GM10248 (cell line): ENCODE measurements around the gene TLR8.

Source experiments
- CTCF ChIA-PET: fragments of 300-600 bp; sonication (Branson Sonifier 250); formaldehyde crosslinking; extraction: SDS; loops from one replicate; lab custom pipeline; 2021; ENCODE audit warnings: antibody characterized with exemption; lab: Yijun Ruan, JAX
- POLR2A ChIA-PET: fragments of 350-650 bp; sonication (Branson Sonifier 250); formaldehyde crosslinking; extraction: SDS; loops from one replicate; lab custom pipeline; 2020; ENCODE audit warnings: antibody characterized with exemption; lab: Yijun Ruan, JAX
- DNase-seq: peaks from one replicate; pipeline ENCODE4 v3.0.0; 2012; ENCODE audit errors: extremely low spot score
- TF ChIP-seq, protein P1 (sequence below): IDR thresholded peaks from 2 replicates; pipeline ENCODE4 v1.5.1; 2012; ENCODE audit warnings: mild to moderate bottlenecking, low read depth; ENCODE audit errors: extremely low read depth, missing control alignments, control extremely low read depth

TLR8 gene

DNA sequence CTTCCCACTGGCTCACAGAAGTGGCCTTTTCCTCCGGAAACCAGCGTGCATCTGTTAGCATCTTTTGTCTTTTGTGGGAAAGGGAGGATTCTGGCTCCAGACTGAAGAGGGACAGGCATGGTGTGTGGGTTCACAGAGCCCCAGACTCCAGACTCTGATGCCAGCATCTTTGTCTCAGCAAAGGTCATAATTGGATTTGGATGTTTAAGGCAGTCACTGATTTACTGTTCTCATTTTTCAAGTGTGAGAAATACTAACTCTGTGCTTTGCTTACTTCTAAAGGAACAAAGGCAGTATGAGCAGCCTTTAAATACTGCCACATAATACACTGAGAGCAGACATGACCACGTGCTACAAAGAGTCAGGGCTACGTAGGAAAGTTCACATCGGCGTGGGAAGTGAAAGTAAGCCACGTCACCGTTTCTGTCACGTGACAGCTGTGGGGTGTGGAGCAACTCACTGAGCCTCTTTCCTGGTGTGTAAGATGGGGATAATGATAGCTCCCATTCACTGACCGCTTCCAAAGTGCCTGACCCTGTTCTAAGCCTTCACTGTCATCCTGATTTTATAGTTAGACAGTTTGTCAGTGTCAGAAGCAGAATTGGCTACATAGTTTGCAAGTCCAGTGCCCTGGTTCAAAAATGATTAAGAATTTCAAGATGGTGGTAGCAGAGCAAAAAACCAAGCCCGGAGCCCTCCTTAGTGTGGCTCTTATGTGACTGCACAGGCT lies 43.7 kb downstream of the TLR8 start:
- DNase-seq: peak; percentile 59
- ChIA-PET POLR2A (interaction anchor here (0.6 to 4.4 kb wide), 2 partner anchors 26 to 132 kb away, joined by 4 to 35 read pairs; partner anchors contain the start of gene TMSB4X), CTCF (interaction anchor here (1.0 to 3.1 kb wide), 20 partner anchors 15 to 746 kb away, joined by 3 to 28 read pairs (median 4); partner anchors contain the start of gene TMSB4X)
- TF ChIP-seq, protein P1, sequence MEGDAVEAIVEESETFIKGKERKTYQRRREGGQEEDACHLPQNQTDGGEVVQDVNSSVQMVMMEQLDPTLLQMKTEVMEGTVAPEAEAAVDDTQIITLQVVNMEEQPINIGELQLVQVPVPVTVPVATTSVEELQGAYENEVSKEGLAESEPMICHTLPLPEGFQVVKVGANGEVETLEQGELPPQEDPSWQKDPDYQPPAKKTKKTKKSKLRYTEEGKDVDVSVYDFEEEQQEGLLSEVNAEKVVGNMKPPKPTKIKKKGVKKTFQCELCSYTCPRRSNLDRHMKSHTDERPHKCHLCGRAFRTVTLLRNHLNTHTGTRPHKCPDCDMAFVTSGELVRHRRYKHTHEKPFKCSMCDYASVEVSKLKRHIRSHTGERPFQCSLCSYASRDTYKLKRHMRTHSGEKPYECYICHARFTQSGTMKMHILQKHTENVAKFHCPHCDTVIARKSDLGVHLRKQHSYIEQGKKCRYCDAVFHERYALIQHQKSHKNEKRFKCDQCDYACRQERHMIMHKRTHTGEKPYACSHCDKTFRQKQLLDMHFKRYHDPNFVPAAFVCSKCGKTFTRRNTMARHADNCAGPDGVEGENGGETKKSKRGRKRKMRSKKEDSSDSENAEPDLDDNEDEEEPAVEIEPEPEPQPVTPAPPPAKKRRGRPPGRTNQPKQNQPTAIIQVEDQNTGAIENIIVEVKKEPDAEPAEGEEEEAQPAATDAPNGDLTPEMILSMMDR: no peak

DNA sequence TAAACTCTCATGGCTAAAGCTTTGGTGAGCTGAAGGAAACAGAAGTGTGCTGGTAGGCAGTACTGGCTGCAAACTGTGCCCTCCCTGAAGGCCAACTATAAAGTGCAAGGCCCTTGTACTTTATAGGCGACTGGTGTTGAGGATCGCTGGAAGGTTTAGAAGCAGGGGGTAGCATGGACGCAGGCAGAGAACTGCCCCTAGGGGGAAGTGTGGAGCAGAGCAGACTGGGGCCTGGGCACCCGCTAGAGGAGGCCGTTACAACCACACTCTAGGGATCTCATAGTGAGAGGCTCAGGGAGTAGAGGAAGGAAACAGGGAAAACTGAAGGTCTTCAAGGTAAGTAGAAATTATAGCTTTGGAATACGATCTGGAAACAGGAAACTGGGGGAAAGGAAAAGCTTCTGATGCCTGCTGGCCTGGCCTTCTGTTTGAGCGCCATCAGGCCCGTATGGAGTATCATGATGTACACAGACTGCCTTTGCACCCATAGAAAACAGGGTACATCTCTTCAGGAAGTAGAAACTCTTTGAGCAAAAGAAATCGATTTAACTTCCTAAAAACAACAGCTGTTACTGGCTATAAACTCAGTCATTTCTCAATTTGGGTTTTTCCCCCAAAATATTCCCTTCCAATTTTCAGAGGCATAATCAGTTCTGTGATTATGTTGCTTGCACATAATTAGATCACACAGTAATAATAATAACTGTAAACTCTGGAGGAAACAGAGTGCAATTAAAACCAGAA lies 44.6 kb downstream of the TLR8 start:
- TF ChIP-seq, protein P1: peak; percentile 60
- DNase-seq: no peak
- CTCF ChIA-PET: interaction anchor here (0.8 to 3.1 kb wide), 23 partner anchors 14 to 745 kb away, joined by 3 to 28 read pairs (median 4); partner anchors contain the start of gene TMSB4X
- POLR2A ChIA-PET: interaction anchor here (4.4 kb wide), 1 partner anchor 25 kb away, joined by 35 read pairs; the partner anchor contains the start of gene TMSB4X

DNA sequence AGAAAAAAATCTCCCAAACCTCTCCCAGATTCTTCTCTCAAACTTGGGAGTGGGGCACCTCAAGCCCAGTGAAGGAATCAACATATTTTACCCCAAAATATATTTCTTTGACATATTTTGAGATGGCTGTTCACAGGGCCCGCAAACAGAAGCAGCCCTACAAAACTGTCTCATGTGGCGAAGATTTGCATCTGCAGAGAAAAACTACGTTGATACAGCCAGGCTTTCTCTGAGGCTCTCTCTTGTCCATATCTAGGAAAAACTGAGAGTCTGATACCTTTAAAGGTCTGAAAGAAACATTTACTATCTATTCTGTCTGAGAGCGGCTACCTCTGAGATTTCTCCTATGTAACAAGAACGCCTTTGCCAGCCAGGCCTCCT lies 45.2 kb downstream of the TLR8 start:
- POLR2A ChIA-PET: interaction anchor here (4.4 kb wide), 1 partner anchor 25 kb away, joined by 35 read pairs; the partner anchor contains the start of gene TMSB4X
- CTCF ChIA-PET: interaction anchor here (0.8 to 3.1 kb wide), 16 partner anchors 14 to 744 kb away, joined by 3 to 28 read pairs (median 4); partner anchors contain the start of gene TMSB4X
- TF ChIP-seq, protein P1: no peak
- no peak for DNase-seq

DNA sequence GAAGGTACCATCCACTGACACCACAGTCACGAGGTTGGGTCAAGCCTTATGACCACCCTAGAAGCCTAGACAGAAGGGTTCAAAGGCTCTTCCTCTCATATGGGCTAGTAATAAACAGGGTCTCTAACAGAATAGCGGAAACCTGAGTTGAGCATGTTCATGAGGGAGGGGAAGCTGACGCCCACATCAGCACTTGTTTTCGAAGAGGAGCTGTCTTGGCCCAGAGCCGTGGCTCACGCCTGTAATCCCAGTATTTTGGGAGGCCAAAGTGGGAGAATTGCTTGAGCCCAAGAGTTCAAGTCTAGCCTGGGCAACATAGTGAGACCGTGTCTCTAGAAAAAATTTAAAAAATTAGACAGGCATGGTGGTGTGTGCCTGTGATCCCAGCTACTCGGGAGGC lies 47.0 kb downstream of the TLR8 start:
- CTCF ChIA-PET: interaction anchor here (1.3 kb wide), 1 partner anchor 134 kb away, joined by 4 read pairs; no protein-coding TSS in a partner anchor
- no peak for DNase-seq
- TF ChIP-seq, protein P1: no peak
- POLR2A ChIA-PET: no interaction called here

DNA sequence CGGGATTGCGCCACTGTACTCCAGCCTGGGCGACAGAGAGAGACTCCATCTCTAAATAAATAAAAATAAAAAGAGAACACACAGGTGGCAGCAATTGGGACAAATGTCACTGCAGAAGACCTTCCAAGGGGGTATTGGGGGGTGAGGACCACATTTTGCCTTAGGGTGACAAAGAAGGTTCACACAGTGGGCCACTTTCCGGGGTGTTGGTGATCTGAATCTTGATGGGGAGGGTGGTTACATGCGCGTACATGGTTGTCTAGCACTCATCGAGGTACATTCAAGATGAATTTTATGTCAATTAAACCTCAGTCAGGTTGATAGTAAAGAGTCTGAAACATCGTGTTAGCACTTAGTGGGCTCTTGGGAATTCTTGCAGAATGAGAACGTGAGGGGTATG lies 48.0 kb downstream of the TLR8 start:
- TF ChIP-seq, protein P1: no peak
- CTCF ChIA-PET: no interaction called here
- POLR2A ChIA-PET: no interaction called here
- no peak for DNase-seq

DNA sequence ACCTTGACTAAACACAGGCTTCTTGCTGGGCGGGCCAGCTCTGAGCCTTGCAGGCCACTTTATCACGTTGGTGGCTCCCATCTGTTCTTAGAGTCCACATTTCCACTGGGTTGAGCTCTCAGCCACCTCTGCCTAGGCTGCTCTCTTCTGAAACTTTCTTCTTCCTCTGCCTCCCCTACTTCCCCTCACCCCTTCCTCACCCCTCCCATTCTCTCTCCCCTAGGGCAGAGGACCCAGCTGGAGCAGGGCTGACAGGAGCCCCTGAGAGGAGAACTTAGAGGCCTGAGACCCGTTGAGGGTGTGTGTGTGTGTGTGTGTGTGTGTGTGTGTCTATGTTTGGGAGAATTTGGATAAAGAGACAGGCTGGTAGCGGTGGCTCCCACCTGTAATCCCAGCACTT lies 48.6 kb downstream of the TLR8 start:
- ChIA-PET CTCF (interaction anchor here (1.1 to 2.1 kb wide), 3 partner anchors 8 to 533 kb away, joined by 4 to 11 read pairs (median 4); no protein-coding TSS in a partner anchor), POLR2A (interaction anchor here (1.9 kb wide), 1 partner anchor 23 kb away, joined by 9 read pairs; no protein-coding TSS in a partner anchor)
- DNase-seq: no peak
- TF ChIP-seq, protein P1: no peak
